GM18873 (cell line): ENCODE results near the gene GAB4.

ENCODE experiments used
- ATAC-seq: cut with Tn5 transposase; IDR thresholded peaks from one replicate; pipeline ENCODE4 v1.9.1; 2021; ENCODE audit warnings: mild to moderate bottlenecking, moderate library complexity, moderate number of reproducible peaks; ENCODE audit not compliant: unreplicated experiment, low FRiP score

The GAB4 gene

GRCh38 chr22:16989915-16990314 is 18.1 kb downstream of the GAB4 start:
- ATAC-seq = no peak

- ATAC-seq = no peak
Measured at GRCh38 chr22:16988257-16988656, 19.8 kb downstream of the GAB4 start.

GRCh38 chr22:16987822-16988221 is 20.2 kb downstream of the GAB4 start:
- ATAC-seq = no peak

- no peak for ATAC-seq
Measured at GRCh38 chr22:16975155-16975885, 32.7 kb downstream of the GAB4 start.

GRCh38 chr22:16974298-16975084 is 33.5 kb downstream of the GAB4 start:
- no peak for ATAC-seq

- ATAC-seq = no peak
Measured at GRCh38 chr22:16973591-16974297, 34.3 kb downstream of the GAB4 start.

- no peak for ATAC-seq
Measured at GRCh38 chr22:16972311-16972710, 35.7 kb downstream of the GAB4 start.

GRCh38 chr22:16970446-16970845 is 37.6 kb downstream of the GAB4 start:
- no peak for ATAC-seq

GRCh38 chr22:16969508-16970327 is 38.3 kb downstream of the GAB4 start:
- no peak for ATAC-seq

- no peak for ATAC-seq
Measured at GRCh38 chr22:16968218-16968595, 39.8 kb downstream of the GAB4 start.

- ATAC-seq = no peak
Measured at GRCh38 chr22:16967453-16968217, 40.4 kb downstream of the GAB4 start.

- no peak for ATAC-seq
Measured at GRCh38 chr22:16966251-16966650, 41.8 kb downstream of the GAB4 start.

- ATAC-seq = no peak
Measured at GRCh38 chr22:16965560-16965959, 42.5 kb downstream of the GAB4 start.

- no peak for ATAC-seq
Measured at GRCh38 chr22:16965083-16965482, 42.9 kb downstream of the GAB4 start.

GRCh38 chr22:16964366-16964765 is 43.7 kb downstream of the GAB4 start:
- no peak for ATAC-seq

GRCh38 chr22:16963189-16963945 is 44.7 kb downstream of the GAB4 start:
- no peak for ATAC-seq

GRCh38 chr22:16962501-16962900 is 45.5 kb downstream of the GAB4 start:
- no peak for ATAC-seq

- ATAC-seq = no peak
Measured at GRCh38 chr22:16961477-16962186, 46.4 kb downstream of the GAB4 start.
